A172 (cell line): ENCODE results near the gene KCNA10. TPM values are rescaled to one million over a fixed set of nuclear protein-coding genes. Genes with fewer than 3 reads are reported as not detected.
A peak's percentile ranks its signal among the peaks of the same experiment; 100 is the strongest.

ENCODE experiments used
- DNase-seq: peaks from one replicate; pipeline ENCODE4 v3.0.0-alpha.2; 2015; ENCODE audit warnings: low spot score
- total RNA-seq: library from RNA; depleted of rRNA; stranded (reverse); fragments of >200 nt; shearing (Covaris generic); gene quantifications from 2 replicates; pipeline ENCODE4 v1.2.3, GENCODE V29; 2014; rRNA removed

Gene KCNA10
- total RNA-seq: not detected in 2 replicates

DNA sequence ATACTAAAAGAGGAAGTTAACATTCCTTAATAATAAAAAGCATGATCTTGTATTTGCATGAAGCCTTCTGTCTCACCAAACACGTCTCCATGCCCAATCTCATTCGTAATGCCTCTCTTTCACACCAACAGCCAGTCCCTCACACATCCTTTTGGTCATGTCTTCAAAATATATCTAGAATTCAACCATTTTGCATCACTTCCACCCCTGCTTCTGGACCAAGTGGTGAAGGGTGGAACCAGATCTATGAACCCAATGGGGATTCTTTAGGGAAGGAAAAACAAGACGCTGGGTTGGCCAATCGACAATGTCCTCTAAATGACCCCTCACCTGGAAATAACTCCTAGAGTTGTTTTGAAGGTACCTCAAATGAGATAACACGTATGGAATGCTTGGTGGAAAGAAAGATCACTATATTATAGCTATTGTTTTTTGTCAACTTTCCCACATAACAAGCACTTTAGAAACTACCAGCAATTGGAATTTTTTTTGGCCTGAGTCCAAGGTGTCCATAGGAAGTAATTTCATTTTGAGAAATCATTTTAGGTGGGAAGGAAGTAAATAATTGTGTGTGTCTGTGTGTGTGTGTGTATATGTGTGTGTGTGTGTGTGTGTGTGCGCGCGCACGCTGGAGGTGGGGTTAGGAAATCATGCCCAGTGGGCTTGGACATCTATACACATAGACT lies at the start of gene KCNA10:
TSS of gene KCNA10 (minus strand) at position 51 of the 686 bp plus-strand sequence. CDS start 388 bp downstream, outside the sequence.
- DNase-seq: no peak

DNA sequence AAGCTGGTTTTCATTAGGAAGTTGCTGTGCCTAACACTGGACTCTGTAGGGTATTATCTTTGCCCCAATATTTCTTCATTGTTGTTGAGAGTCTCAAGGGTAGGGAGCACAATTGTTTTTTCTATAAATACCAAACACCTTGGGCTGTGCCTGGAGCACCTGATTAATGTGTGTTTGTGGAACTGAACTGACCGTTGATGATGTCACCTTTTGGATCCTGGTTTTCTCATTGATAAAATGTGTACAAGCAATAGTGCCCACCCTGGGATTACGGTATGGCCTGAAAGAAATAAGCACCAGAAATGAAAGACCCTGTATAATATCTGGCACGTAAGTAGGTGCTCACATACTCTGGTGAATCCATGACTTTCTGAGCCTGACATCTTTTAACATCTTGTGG lies 47.9 kb upstream of the KCNA10 start:
- DNase-seq: no peak

DNA sequence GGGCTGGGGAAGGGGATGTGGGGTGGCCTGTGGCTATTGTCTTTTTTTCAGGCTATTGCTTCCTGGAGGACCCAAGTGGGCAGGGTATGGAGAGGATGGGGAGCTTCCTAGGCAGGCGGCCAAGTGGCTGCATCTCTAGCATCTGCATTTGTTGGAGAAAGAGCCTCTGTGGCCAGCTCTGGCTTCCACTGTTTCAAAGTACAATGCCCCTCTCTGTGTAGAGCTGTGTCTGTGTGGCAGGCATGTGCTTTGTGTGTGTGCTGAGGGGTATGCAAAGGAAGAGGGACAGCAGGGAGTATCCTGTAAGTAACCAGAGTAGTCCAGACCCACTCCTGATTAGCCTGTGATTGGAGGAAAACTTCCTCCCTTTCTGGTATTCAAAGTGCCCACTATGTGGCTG lies 46.6 kb upstream of the KCNA10 start:
- DNase-seq: no peak

DNA sequence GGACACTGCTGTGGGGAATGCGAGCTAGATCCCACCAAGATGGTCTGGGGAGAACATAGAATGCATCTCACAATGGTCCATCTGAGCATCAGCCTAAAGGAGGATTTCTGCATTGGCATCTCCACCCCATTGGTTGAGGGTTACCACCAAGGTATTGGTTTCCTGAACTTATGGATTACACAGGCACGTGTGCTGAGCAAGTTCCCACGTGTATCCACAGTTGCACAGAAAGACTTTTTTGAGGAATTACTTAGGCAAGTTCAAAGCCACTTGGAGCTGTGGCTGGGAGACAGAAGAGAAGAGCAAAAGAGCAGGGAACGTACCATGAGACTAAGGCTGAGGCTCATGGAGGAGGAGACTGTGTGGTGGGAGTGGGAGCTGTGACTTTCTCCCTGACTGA lies 44.1 kb upstream of the KCNA10 start:
- no peak for DNase-seq

DNA sequence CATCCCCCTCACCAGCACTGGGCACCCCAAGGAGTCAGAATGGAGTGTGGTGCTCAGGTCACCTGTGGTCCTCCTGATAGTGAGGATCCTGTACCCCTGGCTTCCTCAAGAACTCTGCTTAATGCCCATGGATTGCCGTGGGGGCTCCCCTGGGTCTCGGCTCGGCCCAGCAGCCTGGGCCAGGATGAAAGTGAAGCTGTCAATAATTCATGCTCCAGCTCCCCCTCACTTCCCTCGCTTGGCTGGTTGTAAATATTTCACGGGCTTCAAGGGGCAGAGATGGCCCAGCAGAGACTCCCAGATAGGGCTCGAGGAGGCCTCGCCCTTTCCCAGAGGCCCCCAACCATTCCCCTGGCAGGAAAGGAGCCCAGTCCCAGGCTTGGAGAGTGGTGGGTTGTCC lies 42.6 kb upstream of the KCNA10 start:
- DNase-seq: no peak

DNA sequence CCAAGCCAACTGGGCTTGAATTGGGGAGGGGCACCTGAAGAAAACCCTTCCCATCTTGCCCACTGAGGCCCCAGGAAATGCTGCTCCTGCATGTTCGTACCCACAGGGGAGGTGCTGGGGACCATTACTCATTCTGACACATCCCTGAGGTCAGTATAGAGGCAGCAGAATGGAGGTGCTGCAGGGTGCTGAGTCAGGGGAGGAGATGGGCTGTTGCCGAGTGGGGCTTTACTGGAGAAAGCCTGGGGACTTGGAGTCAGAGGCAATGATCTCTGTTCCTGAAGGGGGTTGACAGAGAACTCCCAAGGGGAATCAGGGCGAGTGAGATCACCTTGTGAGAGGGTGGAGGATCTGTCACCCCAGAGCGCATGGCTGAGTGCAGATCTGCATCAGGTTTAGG lies 40.2 kb upstream of the KCNA10 start:
- DNase-seq: no peak

DNA sequence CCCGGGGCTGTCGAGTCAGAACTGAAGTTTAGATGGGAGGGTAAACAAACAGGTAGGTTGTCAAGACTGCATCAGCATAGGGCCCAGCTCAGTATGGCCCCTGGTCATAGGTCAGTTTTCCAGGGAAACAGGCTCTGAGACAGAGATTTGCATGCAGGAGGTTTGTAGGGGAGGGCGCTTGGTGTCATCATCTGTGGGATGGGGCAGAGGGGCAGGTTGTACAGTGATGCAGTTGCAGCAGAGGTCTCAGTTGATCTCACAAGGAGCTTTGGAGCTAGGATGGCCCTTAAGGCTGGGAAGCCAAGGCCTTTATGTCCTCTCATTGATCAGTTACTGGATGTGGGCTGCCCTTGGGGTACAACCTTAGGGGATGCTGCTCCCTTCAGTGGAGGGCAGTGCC lies 38.5 kb upstream of the KCNA10 start:
- DNase-seq: no peak

DNA sequence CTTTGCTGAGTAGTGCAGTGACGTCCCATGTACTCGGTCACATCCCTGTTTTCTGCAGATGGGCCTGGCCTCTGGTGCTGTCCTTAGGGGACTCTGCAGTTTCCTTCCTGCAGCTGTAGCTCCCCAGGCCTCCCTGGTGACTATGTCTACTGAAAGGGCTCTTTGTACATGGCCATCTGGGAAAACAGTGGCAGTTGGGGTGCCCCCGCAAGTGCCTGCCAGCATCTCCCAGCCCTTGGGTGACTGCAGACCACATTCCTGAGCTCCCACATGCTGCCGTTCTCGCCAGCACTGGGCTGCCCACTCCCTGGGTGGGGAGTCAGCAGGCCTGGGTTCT lies 37.5 kb upstream of the KCNA10 start:
- DNase-seq: no peak

DNA sequence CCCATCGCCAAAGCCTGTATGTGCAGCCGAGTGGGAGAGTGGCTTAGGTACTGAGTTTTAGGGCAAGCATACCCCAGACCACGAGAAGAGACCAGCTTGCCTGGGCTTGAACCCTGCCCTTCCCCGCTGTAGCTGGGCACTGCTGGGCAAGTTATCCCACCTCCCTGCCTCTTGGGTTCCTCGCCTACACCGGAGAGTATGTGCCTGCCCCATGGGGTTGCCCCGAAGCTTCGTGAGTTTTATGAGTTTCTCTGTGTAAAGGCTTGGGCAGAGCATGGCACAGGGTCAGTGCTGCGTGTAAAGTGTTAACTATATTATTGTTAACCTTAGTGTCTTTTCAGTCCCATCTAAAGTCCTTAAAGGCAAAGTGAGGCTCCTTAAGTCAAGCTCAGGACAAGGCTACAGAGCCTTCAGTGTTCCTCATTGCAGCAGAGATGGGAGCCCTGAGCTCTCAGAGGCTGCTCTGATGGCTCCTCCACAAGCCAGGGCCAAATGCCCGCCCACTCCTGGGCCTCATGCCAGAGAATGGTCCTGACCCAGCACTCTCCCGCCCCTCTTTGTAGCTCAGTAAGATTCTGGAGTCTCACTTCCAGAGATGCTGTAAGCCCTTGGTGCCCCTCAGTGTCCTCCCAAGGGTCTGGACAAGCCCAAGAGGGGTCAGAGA lies 37.0 kb upstream of the KCNA10 start:
- DNase-seq: no peak

DNA sequence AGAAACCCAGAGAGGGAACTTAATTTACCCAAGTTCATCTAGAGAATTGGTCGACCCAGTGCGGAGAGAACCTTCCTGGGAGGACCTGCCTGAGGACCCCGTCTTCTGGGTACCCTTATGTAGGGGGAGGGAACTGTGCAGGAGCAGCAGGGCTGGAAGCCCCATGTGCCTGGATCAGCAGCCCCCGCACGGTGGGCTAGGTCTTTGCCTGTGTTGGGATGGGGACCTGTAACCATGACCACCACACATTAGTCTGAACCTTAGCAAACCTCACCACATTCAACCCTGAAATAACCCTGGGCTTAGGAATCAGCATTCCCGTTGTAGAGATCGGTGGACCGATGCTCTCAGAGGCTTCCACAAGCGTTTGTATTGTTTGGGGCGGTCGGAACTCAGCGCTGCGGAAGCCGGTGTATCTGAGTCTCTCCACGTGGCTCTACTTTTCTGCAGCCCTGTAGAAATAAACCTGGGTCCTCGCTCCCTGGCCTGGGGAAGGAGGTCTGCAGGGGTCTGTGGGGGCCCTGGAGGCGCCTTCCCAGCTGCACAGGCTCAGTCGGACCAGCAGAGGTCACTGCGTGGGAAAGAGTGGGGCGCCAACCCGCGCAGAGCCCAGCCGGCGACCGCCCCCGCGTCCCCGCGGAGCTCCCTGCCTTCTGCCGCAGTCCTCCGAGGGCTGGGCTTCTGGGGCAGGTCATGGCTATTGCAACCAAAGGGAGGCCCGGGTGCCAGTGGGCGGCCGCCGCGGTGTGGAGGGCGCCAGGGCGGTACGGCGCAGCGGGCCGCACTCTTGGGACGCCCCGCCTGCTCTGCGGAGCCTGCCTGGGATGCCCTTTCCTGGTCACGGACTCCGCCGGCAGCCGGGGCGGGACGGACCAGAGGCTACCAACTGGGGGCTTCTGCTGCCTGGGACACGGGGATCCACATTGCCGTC lies 36.2 kb upstream of the KCNA10 start:
- DNase-seq: no peak

DNA sequence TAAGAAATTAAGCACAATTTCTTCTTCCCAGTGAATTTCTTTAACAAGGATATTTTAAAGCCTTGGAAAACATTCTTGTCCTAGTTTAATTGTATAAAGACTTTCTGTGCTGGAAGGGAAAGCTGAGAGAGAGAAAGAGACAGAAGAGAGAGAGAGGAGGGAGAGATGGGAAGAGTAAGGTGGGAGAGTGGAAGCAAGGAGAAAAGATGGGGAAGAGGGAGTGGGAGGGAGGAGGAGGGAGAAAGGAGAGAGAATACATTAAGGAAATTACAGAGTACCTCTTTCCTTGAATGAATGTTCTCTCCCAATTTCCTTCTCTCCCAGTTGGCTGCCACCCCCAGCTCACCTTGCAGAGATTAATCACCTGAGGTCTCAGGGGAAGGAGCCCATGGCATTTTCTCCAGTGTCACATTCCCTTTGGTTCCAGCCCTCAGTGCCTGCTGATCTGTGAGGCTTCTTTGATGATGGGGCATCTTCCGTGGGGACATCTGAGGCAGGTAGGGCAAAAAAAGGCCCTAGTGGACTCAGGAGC lies 32.4 kb upstream of the KCNA10 start:
- DNase-seq: no peak

DNA sequence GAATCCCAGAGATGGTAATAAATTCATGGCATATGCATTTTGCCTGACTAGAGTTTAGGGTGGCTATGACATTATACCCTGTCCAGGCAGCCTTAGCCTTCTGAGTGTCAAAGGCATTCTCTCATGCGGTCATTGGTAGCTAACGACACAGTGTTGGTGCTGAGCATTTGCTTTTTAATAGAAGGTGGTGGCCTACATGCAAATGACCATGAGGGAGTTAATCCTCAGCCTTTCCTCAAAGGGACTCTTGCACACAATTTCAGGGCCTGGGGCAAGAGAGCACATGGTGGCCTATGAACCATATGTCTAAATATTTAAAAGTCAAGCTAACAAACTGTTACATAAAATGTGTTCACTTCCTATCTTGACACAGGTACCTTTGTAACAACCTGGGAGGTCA lies 30.9 kb upstream of the KCNA10 start:
- no peak for DNase-seq

DNA sequence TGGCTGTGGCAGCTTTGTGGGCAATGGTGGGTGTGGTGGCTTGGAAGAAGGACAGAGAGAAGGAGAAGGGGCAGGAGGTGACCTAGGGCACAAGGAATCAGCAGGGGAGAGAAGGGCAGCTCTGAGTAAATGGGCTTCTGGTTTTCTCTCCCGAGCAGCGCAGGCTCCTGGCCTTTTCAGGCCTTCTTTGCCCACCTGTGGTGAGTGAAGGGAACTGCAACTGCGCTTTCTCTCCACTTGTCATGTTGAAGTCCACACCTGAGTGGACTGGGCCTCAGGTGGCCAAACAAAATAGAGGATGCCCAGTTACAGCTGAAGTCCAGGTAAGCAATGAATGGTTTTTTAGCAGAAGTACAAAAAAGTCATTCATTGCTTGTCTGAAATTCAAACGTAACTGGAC lies 29.4 kb upstream of the KCNA10 start:
- peak; percentile 25 for DNase-seq

DNA sequence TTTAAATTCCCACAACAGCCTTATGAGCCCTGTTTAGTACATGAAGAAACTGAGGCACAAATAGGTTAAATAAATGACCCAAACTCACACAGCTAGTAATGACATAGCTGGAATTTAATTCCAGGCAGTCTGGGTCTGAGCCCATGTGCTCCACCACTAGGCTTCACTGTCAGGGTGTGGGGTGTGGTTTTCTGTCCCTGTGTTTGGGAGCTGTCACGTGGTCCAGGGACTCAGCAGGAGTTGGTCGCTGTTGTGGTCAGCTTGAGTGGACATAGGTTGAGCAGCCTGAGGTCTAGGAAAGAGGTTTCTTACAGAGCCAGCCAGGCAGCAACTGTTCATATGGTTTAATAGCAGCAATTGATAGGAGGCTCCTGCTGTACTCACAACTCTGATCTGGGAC lies 28.0 kb upstream of the KCNA10 start:
- no peak for DNase-seq

DNA sequence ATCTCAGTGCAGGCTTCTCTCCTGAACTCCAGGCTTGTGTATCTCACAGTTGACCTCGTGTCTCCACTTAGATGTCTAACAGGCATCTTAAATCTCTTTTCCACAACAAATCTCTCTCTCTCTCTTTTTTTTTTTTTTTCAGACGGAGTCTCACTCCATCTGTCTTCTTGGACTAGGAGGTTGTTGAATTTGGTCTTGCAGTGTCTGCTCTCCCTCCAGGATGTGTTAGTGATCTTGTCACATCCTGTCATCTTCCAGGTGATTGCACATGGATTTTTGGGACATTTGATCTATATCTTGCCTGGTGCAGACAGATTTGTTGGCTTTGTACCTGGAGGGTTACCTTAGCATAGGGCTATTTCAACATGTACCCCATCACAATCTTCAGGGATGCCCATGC lies 26.5 kb upstream of the KCNA10 start:
- no peak for DNase-seq

DNA sequence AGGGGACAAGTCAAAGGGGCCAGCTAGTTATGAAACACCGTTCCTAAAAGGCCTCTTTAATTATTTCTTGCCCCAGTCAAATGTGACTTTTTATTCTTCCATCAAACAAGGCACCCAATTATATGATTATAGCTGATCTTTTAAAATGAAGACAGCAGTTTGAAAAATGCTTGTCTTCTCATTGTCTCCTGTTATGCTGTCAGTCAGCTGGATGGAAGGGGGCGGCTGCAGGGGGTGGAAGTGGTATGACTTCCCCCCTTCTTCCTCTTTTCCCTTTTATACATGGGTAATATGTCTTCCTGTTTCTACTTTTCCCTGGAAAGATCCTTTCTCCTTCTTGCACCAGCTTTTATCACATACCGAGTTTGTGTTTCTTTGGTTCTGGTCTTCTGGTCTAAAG lies 25.8 kb upstream of the KCNA10 start:
- DNase-seq: no peak

DNA sequence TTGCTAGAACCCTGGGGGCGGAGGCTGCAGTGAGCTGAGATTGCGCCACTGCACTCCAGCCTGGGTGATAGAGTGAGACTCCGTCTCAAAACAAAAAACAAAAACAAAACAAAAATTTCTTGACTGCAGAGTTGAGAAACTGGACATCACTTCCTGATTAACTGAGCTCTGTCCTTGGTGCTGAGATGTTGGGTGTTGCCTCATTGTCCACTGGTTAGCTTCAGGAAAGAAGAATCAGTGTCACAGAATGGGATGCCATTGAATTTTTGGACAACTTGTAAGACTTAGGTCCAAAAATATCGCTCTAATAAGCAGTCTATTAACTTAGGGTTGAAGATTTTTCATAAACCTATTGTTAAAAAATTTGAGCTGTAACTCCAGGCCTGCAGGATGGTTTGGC lies 23.8 kb upstream of the KCNA10 start:
- DNase-seq: peak; percentile 50

DNA sequence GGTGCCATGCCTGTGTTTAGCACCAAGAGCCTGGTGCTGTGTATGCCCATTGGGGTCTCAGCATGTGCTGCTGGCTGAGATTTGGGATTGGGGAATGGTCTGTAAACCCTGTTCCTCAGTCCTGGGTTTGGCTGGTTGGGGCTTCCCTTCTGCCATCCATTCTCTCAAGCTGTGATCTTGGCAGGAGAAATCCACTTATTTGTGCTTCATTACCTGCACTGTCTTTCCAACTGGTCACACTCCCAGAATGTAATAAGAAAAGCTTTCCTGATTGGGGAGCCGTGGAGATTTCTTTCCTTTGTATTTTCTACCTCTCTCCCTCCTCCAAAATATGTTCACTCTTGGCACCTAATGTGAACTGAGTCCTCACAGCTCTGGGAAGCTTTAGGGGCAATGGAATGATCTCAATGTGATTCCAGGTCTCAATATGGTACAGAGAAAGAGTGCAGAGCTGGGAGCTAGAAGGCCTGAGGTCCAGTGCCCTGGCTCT lies 23.0 kb upstream of the KCNA10 start:
- DNase-seq: no peak

DNA sequence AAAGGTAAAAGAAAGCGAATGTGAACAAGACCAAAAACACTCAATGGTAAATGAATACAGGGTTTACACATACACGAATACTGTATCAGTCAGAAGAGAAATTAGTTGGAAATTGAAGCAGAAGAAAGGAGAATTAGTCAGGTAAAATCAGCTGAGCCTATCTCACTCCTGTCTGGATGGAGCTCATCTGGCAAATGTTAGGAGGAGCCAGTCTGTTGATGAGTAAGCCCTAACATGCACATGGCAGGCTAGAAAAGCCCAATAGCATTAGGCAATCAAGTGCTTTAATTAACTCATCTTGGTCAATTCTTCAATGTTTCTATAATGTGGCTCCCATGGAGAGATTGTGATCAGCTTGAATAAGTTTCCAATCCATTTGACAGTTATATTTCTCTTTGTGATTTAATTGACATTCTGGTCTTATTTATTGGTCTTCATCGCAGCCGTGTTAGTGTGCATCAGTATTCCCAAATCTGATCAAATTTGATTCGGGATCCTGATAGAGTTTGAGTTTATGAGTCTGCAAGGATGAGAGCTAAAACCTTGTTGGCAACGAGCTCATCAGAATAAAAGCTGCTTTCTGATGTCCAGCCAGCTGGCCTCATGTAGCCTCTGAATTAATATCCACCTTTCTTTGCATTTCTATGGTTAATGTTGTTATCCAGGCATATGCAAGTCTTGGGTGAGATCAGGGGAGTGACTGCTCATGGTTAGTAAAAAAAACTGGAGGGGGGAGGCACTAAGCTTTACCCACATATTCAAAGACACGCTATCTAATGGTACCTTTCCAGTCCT lies 22.1 kb upstream of the KCNA10 start:
- no peak for DNase-seq

DNA sequence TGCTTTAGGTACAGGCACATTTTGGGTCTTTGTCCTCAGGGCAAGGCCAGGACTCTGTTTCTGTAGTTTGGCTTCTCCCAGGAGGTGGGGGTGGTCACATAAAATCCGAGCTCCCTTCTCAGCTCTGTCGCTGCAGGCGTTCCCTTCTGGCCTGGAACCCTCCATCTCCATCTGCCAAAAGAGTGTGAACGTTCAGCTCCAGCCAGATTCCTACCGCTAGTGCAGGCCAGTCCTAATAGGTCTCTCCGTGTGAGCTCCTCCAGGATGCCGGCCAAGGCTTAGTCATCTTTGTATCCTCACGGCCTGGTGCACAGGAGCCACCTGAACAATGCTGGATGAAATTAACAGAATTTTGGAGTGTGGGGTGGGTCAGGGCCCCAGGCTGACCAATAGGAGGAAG lies 19.9 kb upstream of the KCNA10 start:
- DNase-seq: no peak

DNA sequence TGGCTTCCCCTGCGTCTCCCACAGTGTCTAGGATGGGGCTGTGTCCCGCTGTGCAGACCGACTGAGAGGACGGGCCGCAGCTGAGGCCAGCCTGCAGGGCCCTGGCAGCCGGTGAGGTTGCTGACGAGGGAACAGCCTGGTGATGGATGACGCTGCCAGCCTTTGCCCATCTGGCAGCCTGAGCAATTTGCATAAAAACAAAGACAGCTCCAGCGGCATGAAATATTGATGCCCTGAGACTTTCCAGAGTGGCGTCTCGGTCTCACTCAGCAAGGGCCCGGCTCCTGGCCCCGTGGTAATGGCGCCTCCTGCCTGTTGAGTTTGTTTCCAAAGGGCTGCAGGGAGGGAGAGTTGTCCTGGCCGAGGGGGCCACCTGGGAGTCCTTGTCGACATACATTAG lies 19.1 kb upstream of the KCNA10 start:
- DNase-seq: no peak

DNA sequence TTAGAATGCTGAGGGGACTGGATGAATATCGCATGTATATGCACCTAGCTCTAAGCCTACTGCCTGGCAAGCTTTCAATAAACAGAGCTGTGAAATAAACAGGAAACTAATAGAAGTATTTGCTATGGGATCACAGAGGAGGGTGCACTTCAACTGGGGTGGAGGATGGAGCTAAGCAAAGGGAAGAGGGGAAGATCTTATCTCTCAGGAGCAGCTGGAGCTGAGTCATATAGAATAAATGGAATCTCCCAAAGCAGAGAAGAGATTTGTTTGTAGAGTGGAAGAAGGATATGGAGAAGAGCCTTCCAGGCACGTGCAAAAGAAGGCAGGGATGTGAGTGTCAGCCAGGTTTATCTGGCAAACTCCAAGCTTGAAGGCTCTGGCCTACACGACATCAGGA lies 17.0 kb upstream of the KCNA10 start:
- no peak for DNase-seq
